ENCODE measurements around the gene CBX8.

DNA sequence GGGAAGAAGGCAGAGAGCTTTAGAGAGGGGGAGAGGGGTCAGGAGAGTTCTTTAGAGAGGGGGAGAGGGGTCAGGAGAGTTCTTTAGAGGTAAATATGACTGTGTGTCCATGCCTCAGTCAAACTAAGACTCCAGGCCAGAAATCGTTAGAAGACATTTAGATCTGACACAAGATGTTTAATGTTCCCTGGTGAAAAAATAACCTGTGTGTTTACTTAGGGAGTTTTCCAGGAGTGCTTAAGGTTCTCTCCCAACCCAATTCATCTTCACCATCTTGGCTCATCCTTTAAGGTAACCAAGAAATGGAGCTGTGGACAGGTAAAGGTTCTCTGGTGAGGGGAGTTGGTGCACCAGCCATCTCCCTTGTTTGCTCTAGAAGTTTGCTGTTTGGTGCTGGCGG lies 32.6 kb upstream of the CBX8 start:
- TF ChIP-seq, protein P1, sequence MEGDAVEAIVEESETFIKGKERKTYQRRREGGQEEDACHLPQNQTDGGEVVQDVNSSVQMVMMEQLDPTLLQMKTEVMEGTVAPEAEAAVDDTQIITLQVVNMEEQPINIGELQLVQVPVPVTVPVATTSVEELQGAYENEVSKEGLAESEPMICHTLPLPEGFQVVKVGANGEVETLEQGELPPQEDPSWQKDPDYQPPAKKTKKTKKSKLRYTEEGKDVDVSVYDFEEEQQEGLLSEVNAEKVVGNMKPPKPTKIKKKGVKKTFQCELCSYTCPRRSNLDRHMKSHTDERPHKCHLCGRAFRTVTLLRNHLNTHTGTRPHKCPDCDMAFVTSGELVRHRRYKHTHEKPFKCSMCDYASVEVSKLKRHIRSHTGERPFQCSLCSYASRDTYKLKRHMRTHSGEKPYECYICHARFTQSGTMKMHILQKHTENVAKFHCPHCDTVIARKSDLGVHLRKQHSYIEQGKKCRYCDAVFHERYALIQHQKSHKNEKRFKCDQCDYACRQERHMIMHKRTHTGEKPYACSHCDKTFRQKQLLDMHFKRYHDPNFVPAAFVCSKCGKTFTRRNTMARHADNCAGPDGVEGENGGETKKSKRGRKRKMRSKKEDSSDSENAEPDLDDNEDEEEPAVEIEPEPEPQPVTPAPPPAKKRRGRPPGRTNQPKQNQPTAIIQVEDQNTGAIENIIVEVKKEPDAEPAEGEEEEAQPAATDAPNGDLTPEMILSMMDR (IDR thresholded peaks at IDR 0.05): no peak
- no peak for TF ChIP-seq FOXK1 (CRISPR knock-in tag; IDR thresholded peaks at IDR 0.05)
- TF ChIP-seq, protein P2, sequence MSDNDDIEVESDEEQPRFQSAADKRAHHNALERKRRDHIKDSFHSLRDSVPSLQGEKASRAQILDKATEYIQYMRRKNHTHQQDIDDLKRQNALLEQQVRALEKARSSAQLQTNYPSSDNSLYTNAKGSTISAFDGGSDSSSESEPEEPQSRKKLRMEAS (CRISPR knock-in tag; IDR thresholded peaks at IDR 0.05): no peak
- TF ChIP-seq, protein P3, sequence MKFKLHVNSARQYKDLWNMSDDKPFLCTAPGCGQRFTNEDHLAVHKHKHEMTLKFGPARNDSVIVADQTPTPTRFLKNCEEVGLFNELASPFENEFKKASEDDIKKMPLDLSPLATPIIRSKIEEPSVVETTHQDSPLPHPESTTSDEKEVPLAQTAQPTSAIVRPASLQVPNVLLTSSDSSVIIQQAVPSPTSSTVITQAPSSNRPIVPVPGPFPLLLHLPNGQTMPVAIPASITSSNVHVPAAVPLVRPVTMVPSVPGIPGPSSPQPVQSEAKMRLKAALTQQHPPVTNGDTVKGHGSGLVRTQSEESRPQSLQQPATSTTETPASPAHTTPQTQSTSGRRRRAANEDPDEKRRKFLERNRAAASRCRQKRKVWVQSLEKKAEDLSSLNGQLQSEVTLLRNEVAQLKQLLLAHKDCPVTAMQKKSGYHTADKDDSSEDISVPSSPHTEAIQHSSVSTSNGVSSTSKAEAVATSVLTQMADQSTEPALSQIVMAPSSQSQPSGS (CRISPR knock-in tag; IDR thresholded peaks at IDR 0.05; ENCODE audit: borderline replicate concordance, low read depth): no peak

Data from WTC11 (cell line).